Uterus (tissue), 4 donors: ENCODE data around the gene KCNQ2. TPM values are rescaled to one million over a fixed set of nuclear protein-coding genes. Genes with fewer than 3 reads are reported as not detected.

Source experiments
- DNase-seq, 2 donors: peaks; one replicate each; pipeline ENCODE4 v3.0.0-alpha.2; 2019 to 2020
- H3K27ac ChIP-seq, 2 donors: fragments of 200-600 bp; sonication (generic); 1 replicate in 1 of 2; 2 replicates in 1 of 2; pipeline ENCODE4 v1.5.1; 2016 to 2018
- H3K27me3 ChIP-seq, 2 donors: fragments of 200-600 bp; sonication (generic); one replicate each; pipeline ENCODE4 v1.5.1; 2018 to 2019; ENCODE audit warnings: control low read depth in 1 of 2
- H3K36me3 ChIP-seq, 2 donors: fragments of 200-600 bp; sonication (generic); one replicate each; pipeline ENCODE4 v1.5.1; 2019; ENCODE audit warnings: control low read depth in 1 of 2
- H3K4me1 ChIP-seq, 2 donors: fragments of 200-600 bp; sonication (generic); one replicate each; pipeline ENCODE4 v1.5.1; 2018 to 2019; ENCODE audit warnings: control low read depth in 1 of 2
- H3K4me3 ChIP-seq, 2 donors: fragments of 200-600 bp; sonication (generic); 1 replicate in 1 of 2; 2 replicates in 1 of 2; pipeline ENCODE4 v1.5.1; 2018 to 2019; ENCODE audit warnings: mild to moderate bottlenecking in 1 of 2
- H3K9me3 ChIP-seq, 2 donors: fragments of 200-600 bp; sonication (generic); one replicate each; pipeline ENCODE4 v1.5.1; 2019; ENCODE audit warnings: control low read depth in 1 of 2
- POLR2A ChIP-seq, 2 donors: fragments of 450-650 bp; IDR thresholded peaks; one replicate each; pipeline ENCODE4 v1.6.1; 2016; ENCODE audit warnings: antibody characterized with exemption in 2 of 2, mild to moderate bottlenecking in 1 of 2, moderate library complexity in 1 of 2
- intact Hi-C: fragments of 100-400 bp; cut with DNase I; formaldehyde crosslinking; loops from one replicate; pipeline ENCODE4 v1.15.1; 2023; ENCODE audit warnings: low total_unique reads
- total RNA-seq, 4 donors: library from RNA; depleted of rRNA in 3 of 4; stranded (reverse); fragments of >200 nt in 3 of 4; gene quantifications; one replicate each; pipeline versions ENCODE4 v1.1.0 to v1.2.4, GENCODE V29; 2014 to 2023
- TF ChIP-seq, protein P1 (sequence below), 4 experiments: fragments of 200-600 bp in 2 of 4; fragments of 450-650 bp in 2 of 4; sonication (generic) in 2 of 4; IDR thresholded peaks; one replicate each; pipeline ENCODE4 v1.5.1; 2016 to 2019; ENCODE audit warnings: antibody characterized with exemption in 4 of 4, mild to moderate bottlenecking in 2 of 4, moderate library complexity in 1 of 4
- donor health status: DM: yes; HTN: yes; CAD: no.

The KCNQ2 gene
- total RNA-seq, 4 donors from 2014 or later: 1.2 to 4.9 TPM; not detected in 2

DNA sequence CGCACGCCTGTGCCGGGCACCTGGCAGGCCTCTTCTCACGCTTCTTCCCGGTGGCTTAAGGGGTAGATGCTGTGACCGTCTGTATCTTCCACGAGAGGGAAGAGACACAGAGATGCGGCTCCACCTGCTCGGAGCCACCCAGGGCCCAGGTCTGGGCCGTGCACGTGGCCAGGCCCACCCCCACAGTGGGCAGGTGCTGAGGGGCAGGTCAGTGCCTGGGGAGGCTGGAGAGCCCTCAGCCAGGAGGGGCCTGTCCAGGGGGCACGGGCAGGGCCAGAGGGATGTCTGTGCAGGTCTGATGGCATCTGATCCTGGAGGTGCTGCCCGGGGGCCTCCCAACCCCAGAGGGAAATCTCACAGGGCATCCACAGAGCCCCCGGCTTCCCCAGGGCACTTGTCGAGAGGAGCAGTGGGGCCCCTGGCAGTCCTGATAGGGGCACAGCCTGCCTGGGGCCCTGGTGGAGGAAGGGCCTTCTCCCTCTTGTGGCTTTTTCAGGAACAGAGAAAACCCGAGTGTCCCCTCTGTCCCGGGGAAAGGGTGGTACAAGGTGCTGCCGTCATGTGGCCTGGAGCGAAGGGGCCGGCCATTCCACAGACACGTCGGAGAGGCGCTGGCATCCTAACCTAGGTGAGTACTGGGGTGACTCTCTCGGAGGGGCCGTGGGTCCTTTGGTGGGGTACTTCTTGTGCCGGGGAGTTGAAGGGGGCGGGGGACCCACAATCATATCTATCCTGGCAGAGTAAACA lies 61.1 kb downstream of the KCNQ2 start:
- H3K9me3 ChIP-seq: no peaks in the 10 kb centered on the region
- H3K4me1 ChIP-seq: no peaks in the 10 kb centered on the region
- H3K4me3 ChIP-seq: no peak overlapping the region
- no peak for DNase-seq
- TF ChIP-seq, protein P1, sequence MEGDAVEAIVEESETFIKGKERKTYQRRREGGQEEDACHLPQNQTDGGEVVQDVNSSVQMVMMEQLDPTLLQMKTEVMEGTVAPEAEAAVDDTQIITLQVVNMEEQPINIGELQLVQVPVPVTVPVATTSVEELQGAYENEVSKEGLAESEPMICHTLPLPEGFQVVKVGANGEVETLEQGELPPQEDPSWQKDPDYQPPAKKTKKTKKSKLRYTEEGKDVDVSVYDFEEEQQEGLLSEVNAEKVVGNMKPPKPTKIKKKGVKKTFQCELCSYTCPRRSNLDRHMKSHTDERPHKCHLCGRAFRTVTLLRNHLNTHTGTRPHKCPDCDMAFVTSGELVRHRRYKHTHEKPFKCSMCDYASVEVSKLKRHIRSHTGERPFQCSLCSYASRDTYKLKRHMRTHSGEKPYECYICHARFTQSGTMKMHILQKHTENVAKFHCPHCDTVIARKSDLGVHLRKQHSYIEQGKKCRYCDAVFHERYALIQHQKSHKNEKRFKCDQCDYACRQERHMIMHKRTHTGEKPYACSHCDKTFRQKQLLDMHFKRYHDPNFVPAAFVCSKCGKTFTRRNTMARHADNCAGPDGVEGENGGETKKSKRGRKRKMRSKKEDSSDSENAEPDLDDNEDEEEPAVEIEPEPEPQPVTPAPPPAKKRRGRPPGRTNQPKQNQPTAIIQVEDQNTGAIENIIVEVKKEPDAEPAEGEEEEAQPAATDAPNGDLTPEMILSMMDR (IDR thresholded peaks at IDR 0.05): no peak
- TF ChIP-seq POLR2A (IDR thresholded peaks at IDR 0.05): no peak
- intact Hi-C loops: no loop called here
- H3K36me3 ChIP-seq: no peaks in the 10 kb centered on the region
- H3K27ac ChIP-seq: no peak overlapping the region
- no peaks in the 10 kb centered on the region for H3K27me3 ChIP-seq

DNA sequence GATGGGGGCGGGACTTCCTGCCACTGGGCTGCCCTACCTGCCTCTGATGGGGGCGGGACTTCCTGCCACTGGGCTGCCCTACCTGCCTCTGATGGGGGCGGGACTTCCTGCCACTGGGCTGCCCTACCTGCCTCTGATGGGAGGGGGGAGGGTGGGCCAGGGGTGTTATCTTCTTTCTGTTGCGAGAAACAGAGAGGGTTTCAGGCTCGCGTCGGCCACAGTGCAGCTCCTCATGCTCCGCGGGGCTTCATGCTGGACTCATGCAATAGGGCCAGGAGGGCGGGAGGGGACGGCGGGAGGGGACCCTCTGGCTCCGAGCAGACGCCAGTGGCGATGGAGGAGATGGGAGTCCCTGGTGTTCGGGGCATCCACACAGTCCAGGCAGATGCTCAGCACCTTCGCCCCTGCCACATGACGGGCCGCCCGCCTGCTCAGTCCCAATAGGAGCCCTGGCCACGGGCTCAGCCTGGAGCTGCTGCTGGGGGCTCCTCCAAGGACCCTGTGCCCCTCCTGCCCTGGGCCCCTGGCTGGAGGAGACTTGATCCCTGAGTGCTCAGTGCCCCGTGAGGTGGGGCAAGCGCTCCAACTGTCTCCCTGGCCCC lies 62.5 kb downstream of the KCNQ2 start:
- no peaks in the 10 kb centered on the region for H3K4me1 ChIP-seq
- H3K4me3 ChIP-seq: no peak overlapping the region
- intact Hi-C loops: no loop called here
- DNase-seq: no peak
- no peak overlapping the region for H3K27ac ChIP-seq
- no peaks in the 10 kb centered on the region for H3K9me3 ChIP-seq
- H3K36me3 ChIP-seq: no peaks in the 10 kb centered on the region
- no peaks in the 10 kb centered on the region for H3K27me3 ChIP-seq
- TF ChIP-seq POLR2A (IDR thresholded peaks at IDR 0.05): no peak
- TF ChIP-seq, protein P1 (IDR thresholded peaks at IDR 0.05): no peak

DNA sequence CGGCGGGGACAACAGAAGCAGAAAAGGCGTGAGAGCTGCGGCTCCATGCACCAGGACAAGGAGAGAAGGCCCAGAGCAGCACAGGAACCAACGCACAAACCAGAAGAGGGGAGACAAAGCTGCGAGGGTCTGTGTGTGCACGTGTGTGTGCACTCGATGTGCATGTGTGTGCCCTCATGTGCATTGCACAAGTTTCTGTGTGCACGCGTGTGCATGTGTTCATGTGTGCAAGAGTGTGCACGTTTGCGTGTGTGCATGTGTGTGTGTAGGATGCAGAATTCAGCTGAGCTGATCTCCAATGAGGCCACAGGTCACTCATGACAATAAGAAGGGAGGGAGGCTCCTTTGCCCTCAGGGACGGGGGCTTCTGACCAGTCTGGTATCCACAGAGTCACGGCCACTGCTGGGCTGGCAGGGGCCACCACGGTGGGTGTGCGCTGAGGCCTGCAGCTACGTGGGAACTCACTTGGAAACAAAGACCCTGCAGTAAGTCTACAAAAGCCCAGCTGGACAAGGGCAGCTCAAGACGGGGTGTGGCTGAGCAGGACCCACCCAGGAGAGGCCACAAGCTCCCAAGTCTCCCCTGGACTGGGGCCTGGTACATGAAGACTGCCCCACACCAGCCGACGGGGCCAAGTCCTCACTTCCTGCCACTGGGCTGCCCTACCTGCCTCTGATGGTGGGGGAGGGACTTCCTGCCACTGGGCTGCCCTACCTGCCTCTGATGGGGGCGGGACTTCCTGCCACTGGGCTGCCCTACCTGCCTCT lies 63.2 kb downstream of the KCNQ2 start:
- no peaks in the 10 kb centered on the region for H3K27me3 ChIP-seq
- TF ChIP-seq POLR2A (IDR thresholded peaks at IDR 0.05): no peak
- TF ChIP-seq, protein P1 (IDR thresholded peaks at IDR 0.05): no peak
- no peaks in the 10 kb centered on the region for H3K9me3 ChIP-seq
- no peak overlapping the region for H3K4me3 ChIP-seq
- H3K27ac ChIP-seq: no peak overlapping the region
- intact Hi-C loops: no loop called here
- no peaks in the 10 kb centered on the region for H3K36me3 ChIP-seq
- DNase-seq: no peak
- no peaks in the 10 kb centered on the region for H3K4me1 ChIP-seq

DNA sequence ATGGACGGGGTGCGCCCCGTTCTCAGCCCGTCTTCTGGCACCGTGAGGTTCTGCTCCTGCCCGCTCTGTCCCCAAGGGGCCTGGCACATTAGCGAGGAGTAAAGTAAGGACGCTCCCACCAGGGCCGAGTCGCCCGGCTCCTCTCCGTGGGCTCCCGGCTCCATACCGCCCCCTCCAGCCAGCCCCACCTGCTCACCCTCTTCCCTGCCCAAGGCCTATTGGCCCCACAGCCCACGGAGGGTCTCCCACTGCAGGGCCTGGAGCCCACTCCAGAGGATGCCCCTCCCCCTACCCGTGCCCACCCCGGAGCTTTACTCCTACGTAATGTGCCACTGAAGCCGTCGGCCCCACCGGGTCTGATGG lies 63.8 kb downstream of the KCNQ2 start:
- Histone ChIP-seq H3K36me3 (no peaks in the 10 kb centered on the region), H3K4me1 (no peaks in the 10 kb centered on the region), H3K9me3 (no peaks in the 10 kb centered on the region), H3K27me3 (no peaks in the 10 kb centered on the region), H3K4me3 (no peak overlapping the region), H3K27ac (no peak overlapping the region)
- DNase-seq: no peak
- intact Hi-C loops: no loop called here
- TF ChIP-seq, protein P1 (IDR thresholded peaks at IDR 0.05): no peak
- TF ChIP-seq POLR2A (IDR thresholded peaks at IDR 0.05): no peak
